IMR-90 (cell line): Measurements from ENCODE around the gene OR4P4. TPM values are rescaled to one million over a fixed set of nuclear protein-coding genes. Genes with fewer than 3 reads are reported as not detected.

Source experiments
- ATAC-seq: fragments of 200-7000 bp; cut with Tn5 transposase; 2 replicates; pipeline ENCODE4 v1.9.1; 2020; ENCODE audit warnings: low read depth, mild to moderate bottlenecking, moderate library complexity
- BruUV-seq: library from RNA; stranded (reverse); fragments of 400-500 nt; replicated peaks from 2 replicates; lab custom pipeline; 2021; lab: Mats Ljungman, UMichigan
- CTCF ChIA-PET: fragments of 300-600 bp; formaldehyde crosslinking; extraction: SDS; loops from one replicate; lab custom pipeline; 2021; ENCODE audit warnings: antibody characterized with exemption; lab: Yijun Ruan, JAX
- POLR2A ChIA-PET: fragments of 300-600 bp; sonication (Branson Sonifier 250); formaldehyde crosslinking; loops from one replicate; lab custom pipeline; 2022; ENCODE audit warnings: antibody characterized with exemption; ENCODE audit not compliant: unreplicated experiment; lab: Charles Lee
- DNase-seq: peaks from one replicate; pipeline ENCODE4 v3.0.0; 2013
- H2AFZ ChIP-seq: replicated peaks from 2 replicates; pipeline ENCODE3; 2013; ENCODE audit warnings: low read length, mild to moderate bottlenecking; ENCODE audit not compliant: poor library complexity
- H2AK5ac ChIP-seq: 2 replicates; pipeline ENCODE4 v1.6.1; 2013; ENCODE audit warnings: low read depth, low read length, inconsistent platforms
- H2AK9ac ChIP-seq: replicated peaks from 2 replicates; pipeline ENCODE3; 2013; ENCODE audit warnings: mild to moderate bottlenecking, low read depth, low read length, moderate library complexity; ENCODE audit not compliant: poor library complexity
- H2BK120ac ChIP-seq: 2 replicates; pipeline ENCODE4 v1.6.1; 2013; ENCODE audit warnings: low read depth, low read length, inconsistent platforms
- H2BK15ac ChIP-seq: 3 replicates; pipeline ENCODE4 v1.6.1; 2013; ENCODE audit warnings: low read depth, low read length, inconsistent platforms
- H2BK20ac ChIP-seq: 2 replicates; pipeline ENCODE4 v1.6.1; 2013; ENCODE audit warnings: low read depth, mild to moderate bottlenecking, inconsistent platforms, low read length, moderate library complexity
- H2BK5ac ChIP-seq: 2 replicates; pipeline ENCODE4 v1.6.1; 2013; ENCODE audit warnings: mild to moderate bottlenecking, low read depth, low read length, inconsistent platforms; ENCODE audit not compliant: poor library complexity, severe bottlenecking
- H3K14ac ChIP-seq: replicated peaks from 2 replicates; pipeline ENCODE4 v1.6.1; 2013; ENCODE audit warnings: low read depth, low read length, inconsistent platforms
- H3K18ac ChIP-seq: 2 replicates; pipeline ENCODE4 v1.6.1; 2013; ENCODE audit warnings: low read depth, low read length, control low read depth
- H3K23ac ChIP-seq: 2 replicates; pipeline ENCODE4 v1.6.1; 2013; ENCODE audit warnings: low read depth, low read length, inconsistent platforms
- H3K27ac ChIP-seq: 2 replicates; pipeline ENCODE4 v1.5.1; 2013; ENCODE audit warnings: mild to moderate bottlenecking, control low read depth, low read length; ENCODE audit not compliant: insufficient read depth
- H3K27me3 ChIP-seq: 2 replicates; pipeline ENCODE4 v1.6.1; 2013; ENCODE audit warnings: low read length; ENCODE audit not compliant: control insufficient read depth, insufficient read depth
- H3K36me3 ChIP-seq: 2 replicates; pipeline ENCODE4 v1.6.1; 2013; ENCODE audit warnings: low read length, mixed read lengths; ENCODE audit not compliant: control insufficient read depth, insufficient read depth
- H3K4ac ChIP-seq: 2 replicates; pipeline ENCODE4 v1.6.1; 2013; ENCODE audit warnings: low read depth, low read length, inconsistent platforms
- H3K4me1 ChIP-seq: 2 replicates; pipeline ENCODE4 v1.6.1; 2013; ENCODE audit warnings: low read length, mixed read lengths; ENCODE audit not compliant: control insufficient read depth, insufficient read depth
- H3K4me2 ChIP-seq: 2 replicates; pipeline ENCODE4 v1.6.1; 2013; ENCODE audit warnings: low read depth, mild to moderate bottlenecking, control low read depth, low read length, moderate library complexity
- H3K4me3 ChIP-seq: 2 replicates; pipeline ENCODE4 v1.5.1; 2013; ENCODE audit warnings: low read depth, mild to moderate bottlenecking, control low read depth, low read length, moderate library complexity; ENCODE audit not compliant: insufficient read depth
- H3K56ac ChIP-seq: 2 replicates; pipeline ENCODE4 v1.6.1; 2013; ENCODE audit warnings: low read length, inconsistent platforms; ENCODE audit not compliant: insufficient read depth; ENCODE audit errors: extremely low read depth
- H3K79me1 ChIP-seq, 2 experiments: 2 replicates each; pipeline ENCODE4 v1.6.1; 2013; ENCODE audit warnings: low read length in 2 of 2, inconsistent platforms in 1 of 2, low read depth in 1 of 2
- H3K9ac ChIP-seq: 2 replicates; pipeline ENCODE4 v1.6.1; 2013; ENCODE audit warnings: low read depth, low read length, control low read depth
- H3K9me1 ChIP-seq: 2 replicates; pipeline ENCODE4 v1.6.1; 2013; ENCODE audit warnings: low read length, inconsistent platforms; ENCODE audit not compliant: insufficient read depth
- H3K9me3 ChIP-seq: 2 replicates; pipeline ENCODE4 v1.6.1; 2013; ENCODE audit warnings: low read length; ENCODE audit not compliant: control insufficient read depth, insufficient read depth
- H4K20me1 ChIP-seq: 2 replicates; pipeline ENCODE4 v1.6.1; 2013; ENCODE audit warnings: low read length, inconsistent platforms; ENCODE audit not compliant: insufficient read depth
- H4K5ac ChIP-seq: 2 replicates; pipeline ENCODE4 v1.6.1; 2013; ENCODE audit warnings: mild to moderate bottlenecking, low read depth, low read length, control low read depth
- H4K8ac ChIP-seq, 2 experiments: 2 replicates each; pipeline ENCODE4 v1.6.1; 2013; ENCODE audit warnings: low read depth in 2 of 2, low read length in 2 of 2, control low read depth in 1 of 2, inconsistent platforms in 1 of 2
- H4K91ac ChIP-seq: 2 replicates; pipeline ENCODE4 v1.6.1; 2013; ENCODE audit warnings: low read depth, low read length, inconsistent platforms; ENCODE audit not compliant: insufficient read depth
- BHLHE40 ChIP-seq: fragments of 150-350 bp; IDR thresholded peaks from 2 replicates; pipeline ENCODE4 v1.6.1; 2016; ENCODE audit warnings: mild to moderate bottlenecking, low read depth, low read length
- CEBPB ChIP-seq: IDR thresholded peaks from 2 replicates; pipeline ENCODE4 v1.6.1; 2012; ENCODE audit warnings: low read depth, low read length, improper control_type of control experiment
- CHD1 ChIP-seq: IDR thresholded peaks from 2 replicates; pipeline ENCODE4 v1.6.1; 2012; ENCODE audit warnings: low read depth, low read length, improper control_type of control experiment
- FOS ChIP-seq: fragments of 150-350 bp; IDR thresholded peaks from 2 replicates; pipeline ENCODE4 v1.6.1; 2016; ENCODE audit warnings: low read depth, low read length
- MAFK ChIP-seq: IDR thresholded peaks from 2 replicates; pipeline ENCODE4 v1.6.1; 2012; ENCODE audit warnings: low read depth, low read length, improper control_type of control experiment
- MXI1 ChIP-seq: IDR thresholded peaks from 2 replicates; pipeline ENCODE4 v1.6.1; 2012; ENCODE audit warnings: low read depth, mild to moderate bottlenecking, low read length, moderate library complexity, borderline replicate concordance
- NFE2L2 ChIP-seq: fragments of 150-350 bp; IDR thresholded peaks from 2 replicates; pipeline ENCODE4 v1.6.1; 2016; ENCODE audit warnings: low read depth, mild to moderate bottlenecking, low read length
- POLR2A ChIP-seq: IDR thresholded peaks from 2 replicates; pipeline ENCODE4 v1.6.1; 2012; ENCODE audit warnings: mild to moderate bottlenecking, low read depth, low read length
- RAD21 ChIP-seq: IDR thresholded peaks from 2 replicates; pipeline ENCODE4 v1.6.1; 2012; ENCODE audit warnings: low read length, improper control_type of control experiment
- RCOR1 ChIP-seq: IDR thresholded peaks from 2 replicates; pipeline ENCODE4 v1.6.1; 2012; ENCODE audit warnings: mild to moderate bottlenecking, low read length, improper control_type of control experiment; ENCODE audit not compliant: insufficient replicate concordance
- SMC3 ChIP-seq: fragments of 150-350 bp; IDR thresholded peaks from 2 replicates; pipeline ENCODE4 v1.6.1; 2016; ENCODE audit warnings: low read depth, mild to moderate bottlenecking, antibody characterized with exemption, low read length, moderate library complexity
- WGBS, 2 experiments: methylation state at CpG; one replicate each; pipeline versions ENCODE4 v1.1.5 to v1.1.7; 2013; ENCODE audit warnings: missing lambda C conversion rate in 2 of 2; ENCODE audit not compliant: insufficient read length in 1 of 2; ENCODE audit errors: extremely low coverage in 2 of 2; 5-methylcytosine and 5-hydroxymethylcytosine counted together
- dilution Hi-C: fragments of 300-500 bp; cut with HindIII; formaldehyde crosslinking; loops from one replicate; pipeline ENCODE4 v1.14.3; 2018; ENCODE audit warnings: low sequenced_read_pairs; ENCODE audit not compliant: unreplicated experiment
- in situ Hi-C: fragments of 300-500 bp; cut with MboI; formaldehyde crosslinking; loops from 3 replicates; pipeline ENCODE4 v1.14.3; 2019; ENCODE audit warnings: low sequenced_read_pairs, inconsistent platforms, mixed read lengths
- intact Hi-C: fragments of 100-400 bp; cut with micrococcal nuclease; formaldehyde crosslinking; loops from 2 replicates; pipeline ENCODE4 v1.10.0; 2022
- polyA plus RNA-seq, 3 experiments: library from polyadenylated mRNA; depleted of rRNA; stranded (reverse); fragments of >200 nt; gene quantifications; 2 replicates each; pipeline ENCODE4 v1.2.3, GENCODE V29; 2012; ENCODE audit warnings: low replicate concordance in 1 of 3
- total RNA-seq: library from RNA; depleted of rRNA; stranded (reverse); fragments of >200 nt; gene quantifications from 2 replicates; pipeline ENCODE4 v1.2.3, GENCODE V29; 2012
- TF ChIP-seq, protein P1 (sequence below): fragments of 150-350 bp; IDR thresholded peaks from 2 replicates; pipeline ENCODE4 v1.6.1; 2016; ENCODE audit warnings: low read depth, mild to moderate bottlenecking, low read length, moderate library complexity, borderline replicate concordance
- TF ChIP-seq, protein P2 (sequence below): conservative IDR thresholded peaks from 2 replicates; pipeline ENCODE4 v1.5.1; 2012; ENCODE audit warnings: mild to moderate bottlenecking, low read depth, low read length, improper control_type of control experiment
- TF ChIP-seq, protein P3 (sequence below): fragments of 150-350 bp; IDR thresholded peaks from 2 replicates; pipeline ENCODE4 v1.6.1; 2017; ENCODE audit warnings: mild to moderate bottlenecking, antibody characterized with exemption, low read length, low read depth

OR4P4 gene
- total and polyA plus RNA-seq, 2 of the 4 experiments (the other 2 are of a cell fraction) = not detected

DNA sequence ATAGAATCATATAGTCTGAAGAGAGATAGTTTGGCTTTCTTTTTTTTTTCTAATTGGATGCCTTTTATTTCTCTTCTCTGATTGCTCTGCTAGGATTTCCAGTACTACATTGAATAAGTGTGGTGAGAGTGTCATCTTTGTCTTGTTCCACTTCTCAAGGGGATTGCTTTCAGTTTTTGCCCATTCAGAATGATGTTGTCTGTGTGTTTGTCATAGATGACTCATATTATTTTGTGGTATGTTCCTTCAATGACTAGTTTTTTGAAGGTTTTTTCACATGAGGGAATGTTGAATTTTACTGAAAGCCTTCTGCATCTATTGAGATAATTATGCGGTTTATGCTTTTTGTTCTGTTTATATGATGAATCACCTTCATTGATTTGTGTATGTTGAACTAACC, 10.4 kb upstream of the OR4P4 start:
- no CpG with 5 or more reads among the region's 1 CpG for WGBS, 2 experiments
- no TSS peak for BruUV-seq
- no peak for ATAC-seq

More for the DNA sequence above, 10.4 kb upstream of the OR4P4 start:
- dilution Hi-C loops (no loop called here), intact Hi-C loops (no loop called here), in situ Hi-C loops (no loop called here)
- no peak overlapping the region for H4K8ac ChIP-seq
- no peak overlapping the region for H2AK5ac ChIP-seq
- no peak overlapping the region for H2AK9ac ChIP-seq
- H3K23ac ChIP-seq = no peak overlapping the region
- no peak overlapping the region for H3K14ac ChIP-seq
- no peaks in the 10 kb centered on the region for H3K27me3 ChIP-seq
- no peak overlapping the region for H3K27ac ChIP-seq
- H3K4me2 ChIP-seq = no peak overlapping the region
- H2BK15ac ChIP-seq = no peak overlapping the region
- no peak overlapping the region for H3K4me3 ChIP-seq
- no peaks in the 10 kb centered on the region for H3K9me1 ChIP-seq
- no peaks in the 10 kb centered on the region for H4K20me1 ChIP-seq
- no peaks in the 10 kb centered on the region for H3K36me3 ChIP-seq
- ChIA-PET CTCF (no interaction called here), POLR2A (no interaction called here)
- TF ChIP-seq NFE2L2 (no peak), POLR2A (no peak), RAD21 (no peak), MXI1 (no peak), CHD1 (no peak), FOS (no peak), BHLHE40 (no peak), CEBPB (no peak), RCOR1 (no peak), MAFK (no peak), SMC3 (no peak)
- TF ChIP-seq, protein P1, sequence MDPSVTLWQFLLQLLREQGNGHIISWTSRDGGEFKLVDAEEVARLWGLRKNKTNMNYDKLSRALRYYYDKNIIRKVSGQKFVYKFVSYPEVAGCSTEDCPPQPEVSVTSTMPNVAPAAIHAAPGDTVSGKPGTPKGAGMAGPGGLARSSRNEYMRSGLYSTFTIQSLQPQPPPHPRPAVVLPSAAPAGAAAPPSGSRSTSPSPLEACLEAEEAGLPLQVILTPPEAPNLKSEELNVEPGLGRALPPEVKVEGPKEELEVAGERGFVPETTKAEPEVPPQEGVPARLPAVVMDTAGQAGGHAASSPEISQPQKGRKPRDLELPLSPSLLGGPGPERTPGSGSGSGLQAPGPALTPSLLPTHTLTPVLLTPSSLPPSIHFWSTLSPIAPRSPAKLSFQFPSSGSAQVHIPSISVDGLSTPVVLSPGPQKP = no peak
- TF ChIP-seq, protein P2, sequence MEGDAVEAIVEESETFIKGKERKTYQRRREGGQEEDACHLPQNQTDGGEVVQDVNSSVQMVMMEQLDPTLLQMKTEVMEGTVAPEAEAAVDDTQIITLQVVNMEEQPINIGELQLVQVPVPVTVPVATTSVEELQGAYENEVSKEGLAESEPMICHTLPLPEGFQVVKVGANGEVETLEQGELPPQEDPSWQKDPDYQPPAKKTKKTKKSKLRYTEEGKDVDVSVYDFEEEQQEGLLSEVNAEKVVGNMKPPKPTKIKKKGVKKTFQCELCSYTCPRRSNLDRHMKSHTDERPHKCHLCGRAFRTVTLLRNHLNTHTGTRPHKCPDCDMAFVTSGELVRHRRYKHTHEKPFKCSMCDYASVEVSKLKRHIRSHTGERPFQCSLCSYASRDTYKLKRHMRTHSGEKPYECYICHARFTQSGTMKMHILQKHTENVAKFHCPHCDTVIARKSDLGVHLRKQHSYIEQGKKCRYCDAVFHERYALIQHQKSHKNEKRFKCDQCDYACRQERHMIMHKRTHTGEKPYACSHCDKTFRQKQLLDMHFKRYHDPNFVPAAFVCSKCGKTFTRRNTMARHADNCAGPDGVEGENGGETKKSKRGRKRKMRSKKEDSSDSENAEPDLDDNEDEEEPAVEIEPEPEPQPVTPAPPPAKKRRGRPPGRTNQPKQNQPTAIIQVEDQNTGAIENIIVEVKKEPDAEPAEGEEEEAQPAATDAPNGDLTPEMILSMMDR = no peak
- TF ChIP-seq, protein P3, sequence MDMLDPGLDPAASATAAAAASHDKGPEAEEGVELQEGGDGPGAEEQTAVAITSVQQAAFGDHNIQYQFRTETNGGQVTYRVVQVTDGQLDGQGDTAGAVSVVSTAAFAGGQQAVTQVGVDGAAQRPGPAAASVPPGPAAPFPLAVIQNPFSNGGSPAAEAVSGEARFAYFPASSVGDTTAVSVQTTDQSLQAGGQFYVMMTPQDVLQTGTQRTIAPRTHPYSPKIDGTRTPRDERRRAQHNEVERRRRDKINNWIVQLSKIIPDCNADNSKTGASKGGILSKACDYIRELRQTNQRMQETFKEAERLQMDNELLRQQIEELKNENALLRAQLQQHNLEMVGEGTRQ = no peak
- no peak overlapping the region for H4K91ac ChIP-seq
- no peak overlapping the region for H3K9ac ChIP-seq
- H2BK120ac ChIP-seq = no peak overlapping the region
- H3K18ac ChIP-seq = no peak overlapping the region
- H3K79me1 ChIP-seq = no peaks in the 10 kb centered on the region
- no peak for DNase-seq
- no peak overlapping the region for H3K4ac ChIP-seq
- H4K5ac ChIP-seq = no peak overlapping the region
- no peak overlapping the region for H3K56ac ChIP-seq
- H3K9me3 ChIP-seq = peaks cover 4% of the 10 kb centered on the region
- H2BK5ac ChIP-seq = no peak overlapping the region
- no peak overlapping the region for H2AFZ ChIP-seq
- no peaks in the 10 kb centered on the region for H3K4me1 ChIP-seq
- no peak overlapping the region for H2BK20ac ChIP-seq
